Esophagus muscularis mucosa (tissue), 4 donors: ENCODE data around the gene ZSWIM6.

ENCODE experiments used
- CTCF ChIP-seq, 3 experiments: fragments of 200-600 bp in 2 of 3; fragments of 450-650 bp in 1 of 3; sonication (generic) in 2 of 3; IDR thresholded peaks; one replicate each; pipeline ENCODE4 v1.5.1; 2017 to 2019; ENCODE audit warnings: antibody characterized with exemption in 3 of 3, mild to moderate bottlenecking in 2 of 3, moderate library complexity in 1 of 3
- EP300 ChIP-seq: sonication (generic); formaldehyde crosslinking; IDR thresholded peaks from one replicate; pipeline ENCODE4 v1.6.1; 2017; ENCODE audit warnings: antibody characterized with exemption
- POLR2A ChIP-seq: fragments of 450-650 bp; IDR thresholded peaks from one replicate; pipeline ENCODE4 v1.6.1; 2017; ENCODE audit warnings: antibody characterized with exemption, moderate library complexity, mild to moderate bottlenecking, low read depth
- POLR2AphosphoS5 ChIP-seq, 2 donors: sonication (generic); formaldehyde crosslinking; IDR thresholded peaks; one replicate each; pipeline ENCODE4 v1.6.1; 2017; ENCODE audit warnings: antibody characterized with exemption in 2 of 2

- TF ChIP-seq EP300: no peak
- no peak for TF ChIP-seq CTCF (IDR thresholded peaks at IDR 0.05)
- TF ChIP-seq POLR2A: no peak
- TF ChIP-seq POLR2AphosphoS5 (IDR thresholded peaks at IDR 0.05): no peak
Measured at GRCh38 chr5:61389609-61390008, 57.6 kb downstream of the ZSWIM6 start.
